Right renal pelvis (tissue), 4 donors: ENCODE data around the gene C19orf67. TPM values are rescaled to one million over a fixed set of nuclear protein-coding genes. Genes with fewer than 3 reads are reported as not detected.
A peak's percentile ranks its signal among the peaks of the same experiment; 100 is the strongest.

ENCODE experiments used
- DNase-seq, 4 donors: peaks; one replicate each; pipeline ENCODE4 v3.0.0-alpha.2; 2013; ENCODE audit warnings: low read depth in 4 of 4, low spot score in 3 of 4, missing footprints in 1 of 4
- polyA plus RNA-seq, 4 donors: library from polyadenylated mRNA; unstranded; fragments of 120-200 nt; gene quantifications; one replicate each; pipeline ENCODE4 v1.2.1, GENCODE V29; 2013; ENCODE audit not compliant: insufficient read length in 4 of 4

C19orf67 gene
- under 1 TPM in 1 of 4 donors, not detected in 3; 0.10 TPM for polyA plus RNA-seq

DNA sequence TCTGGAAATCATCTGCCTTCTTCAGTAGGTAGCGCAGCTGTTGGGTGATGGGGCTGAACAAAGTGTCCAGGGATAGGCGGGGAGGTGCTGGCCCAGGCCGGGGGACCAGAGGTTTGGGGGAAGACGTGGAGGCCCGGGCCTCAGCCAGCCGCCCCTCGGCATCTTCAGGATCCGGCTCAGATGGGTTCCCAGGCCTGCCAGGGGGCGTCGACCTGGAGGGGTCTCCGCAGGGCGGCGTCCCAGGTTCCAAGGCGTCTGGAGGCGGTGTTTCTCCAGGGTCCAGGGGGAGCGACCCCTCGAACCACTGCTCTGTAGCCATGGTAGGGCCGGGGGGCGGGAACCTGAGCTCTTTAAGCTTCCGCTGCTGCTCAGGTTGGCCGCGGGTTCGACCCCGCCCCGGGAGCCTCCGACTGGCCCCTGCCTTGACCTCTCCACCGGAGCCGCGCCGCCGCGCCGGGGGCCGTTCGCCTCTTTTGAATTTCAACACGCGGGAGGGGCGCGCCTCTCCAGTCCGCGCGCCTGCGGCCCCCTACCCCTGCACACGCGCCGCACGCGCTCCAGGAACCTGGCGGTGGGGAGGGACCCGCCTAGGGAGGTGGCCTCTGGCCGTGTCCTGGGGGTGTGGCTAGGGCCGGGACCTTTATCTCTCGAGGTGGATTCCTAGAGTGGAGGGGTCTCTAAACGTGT lies at the start of gene C19orf67:
TSS of gene C19orf67 (minus strand) at position 475 of the 687 bp plus-strand sequence. CDS start at position 319, 156 bp downstream.
- DNase-seq, result no peak

DNA sequence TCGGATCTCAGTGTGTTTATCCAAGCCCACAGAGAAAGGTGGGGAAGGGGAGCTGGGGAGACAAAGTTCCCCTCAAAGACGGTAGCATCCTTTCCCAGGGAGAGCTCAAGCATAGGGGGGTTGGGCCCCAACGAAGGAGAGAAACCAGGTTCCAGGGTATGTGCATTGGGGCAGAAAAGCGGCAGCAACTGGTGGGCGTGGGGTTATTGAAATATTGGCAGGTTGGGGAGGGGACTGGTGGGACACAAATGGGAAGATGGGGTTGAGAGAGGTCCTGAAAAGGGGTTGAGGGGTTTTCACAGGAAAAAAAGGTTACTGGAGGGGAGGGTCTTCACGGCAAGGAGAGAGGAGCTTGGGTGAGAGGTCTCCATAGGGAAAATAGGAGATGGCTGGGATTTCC lies 49.8 kb upstream of the C19orf67 start:
- no peak for DNase-seq

DNA sequence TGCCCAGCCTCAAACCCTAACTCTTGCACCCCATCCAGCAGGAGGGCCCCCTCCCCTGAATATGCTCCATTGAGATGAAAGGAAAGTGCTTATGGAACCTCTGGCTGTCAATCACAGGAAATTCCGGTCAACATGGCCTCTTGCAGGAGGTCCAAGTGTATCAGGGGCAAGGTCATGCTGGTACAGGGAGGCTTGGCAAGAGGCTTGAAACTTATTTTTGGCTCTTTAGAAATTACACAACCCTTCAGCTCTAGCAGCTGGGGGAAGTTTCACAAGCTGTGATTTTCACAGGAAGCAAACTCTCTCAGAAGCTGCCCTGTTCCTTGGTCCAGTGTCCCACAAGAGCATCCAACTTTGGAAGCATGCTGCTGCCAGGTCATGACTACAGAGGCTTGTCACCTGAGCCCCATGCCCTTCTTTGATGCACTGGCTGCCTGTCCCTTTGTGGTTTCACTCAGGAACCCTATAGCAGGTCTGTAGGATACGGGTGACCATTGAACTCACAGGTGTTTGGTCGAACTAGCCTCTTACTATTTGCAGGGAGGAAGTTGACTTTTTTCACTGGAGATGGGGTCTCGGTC lies 42.4 kb upstream of the C19orf67 start:
- no peak for DNase-seq

GRCh38 chr19:14127176-14127575 lies 41.6 kb upstream of the C19orf67 start:
- DNase-seq, result no peak

GRCh38 chr19:14122924-14123323 lies 37.3 kb upstream of the C19orf67 start:
- no peak for DNase-seq

DNA sequence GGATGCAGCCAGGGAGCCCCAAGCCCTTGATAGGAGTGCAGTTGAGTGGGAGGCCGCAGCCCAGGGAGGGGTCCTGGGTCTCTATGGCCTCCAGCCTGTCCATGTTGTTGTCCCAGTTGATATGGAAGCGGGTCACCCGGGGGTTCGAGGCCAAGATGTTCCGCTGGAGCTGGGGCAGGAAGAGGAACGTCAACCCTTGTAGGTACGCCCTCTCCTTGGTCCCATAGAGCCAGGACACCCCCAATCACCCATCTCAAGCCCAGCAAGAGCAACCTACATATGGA lies 34.9 kb upstream of the C19orf67 start:
- no peak for DNase-seq

- DNase-seq, result no peak
Observed at GRCh38 chr19:14119644-14120496, 34.3 kb upstream of the C19orf67 start.

DNA sequence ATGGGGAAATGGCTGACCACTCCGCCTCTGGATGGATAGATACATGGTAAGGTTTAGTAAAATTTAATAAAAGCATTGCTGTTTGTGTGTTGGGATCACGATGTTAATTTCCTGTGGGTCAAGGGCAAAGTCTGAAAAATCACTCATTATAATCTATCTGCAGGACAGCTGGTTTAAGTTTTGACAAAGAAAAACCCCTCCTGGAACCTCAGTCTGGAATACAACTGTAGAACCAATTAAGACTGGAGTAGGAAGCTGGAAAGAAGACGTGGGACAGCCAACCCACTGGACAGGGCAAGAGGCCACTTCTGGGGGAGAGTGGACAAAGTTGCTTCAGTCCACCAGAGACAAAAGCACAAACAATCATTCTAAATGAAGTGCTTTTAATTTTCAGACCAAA lies 33.6 kb upstream of the C19orf67 start:
- DNase-seq, result no peak

GRCh38 chr19:14118165-14119051 lies 32.8 kb upstream of the C19orf67 start:
- DNase-seq, result peak in 2 of 4 donors; percentile 36 to 56

DNA sequence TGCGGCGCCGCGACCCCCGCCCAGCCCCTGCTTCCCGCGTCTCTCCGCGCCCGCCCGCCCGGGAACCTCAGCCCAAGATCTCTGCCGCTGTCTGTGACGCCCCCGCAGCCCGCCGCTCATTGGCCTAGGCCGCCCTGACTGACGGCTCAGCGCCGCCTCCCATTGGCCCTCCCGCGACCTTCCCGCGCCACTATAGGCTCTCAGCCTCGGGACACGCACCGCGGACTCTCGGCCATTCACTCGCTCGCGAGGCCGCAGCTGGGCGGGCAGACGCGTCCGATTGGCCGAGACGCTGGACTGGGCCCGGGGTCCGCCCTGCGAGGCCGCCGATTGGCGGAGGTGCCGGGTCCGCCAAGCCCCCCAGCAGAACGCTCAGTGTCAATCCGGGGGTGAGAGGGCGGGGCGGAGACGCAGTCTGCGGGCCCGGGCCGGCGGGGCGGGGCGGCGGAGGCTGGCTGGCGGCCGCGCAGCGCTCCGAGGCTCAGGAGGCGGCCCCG lies 32.1 kb upstream of the C19orf67 start, which contains the start of gene PRKACA:
TSS of gene PRKACA (minus strand) at position 95 of the 497 bp plus-strand sequence. CDS start 215 bp downstream, outside the sequence.
- peak; percentile 96 to 98 (median 97) for DNase-seq

DNA sequence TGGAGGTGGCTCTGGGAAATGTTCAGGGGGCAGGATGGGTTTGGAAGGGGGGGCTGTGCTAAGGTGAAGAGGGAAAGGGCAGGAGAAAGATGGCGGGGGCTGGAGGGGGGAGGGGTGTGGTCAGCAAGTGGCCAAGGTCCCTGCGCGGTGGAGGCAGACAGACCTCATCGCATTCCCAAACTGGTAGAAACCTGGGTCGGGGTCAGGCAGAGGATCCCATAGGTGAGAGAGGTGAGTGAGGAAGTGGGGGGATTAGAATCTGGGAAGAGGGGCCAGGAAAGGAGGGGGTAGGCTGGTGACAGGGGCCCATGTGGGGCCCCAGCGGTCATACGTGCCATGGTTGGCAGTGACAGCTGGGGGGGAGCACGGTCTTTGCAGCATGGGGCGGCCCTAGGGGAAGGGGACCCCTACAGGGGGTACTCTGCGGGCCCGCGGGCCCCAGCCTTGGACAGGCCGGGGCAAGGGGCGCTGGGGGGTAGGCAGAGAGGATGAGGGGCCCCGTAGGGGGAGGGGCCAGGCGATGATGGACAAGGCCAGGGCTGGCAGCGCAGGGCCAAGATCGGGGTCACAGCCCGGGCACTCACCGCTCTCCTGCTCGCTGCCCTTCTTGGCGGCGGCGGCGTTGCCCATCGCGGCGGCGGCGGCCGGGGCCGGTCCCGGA lies 31.5 kb upstream of the C19orf67 start:
- no peak for DNase-seq

DNA sequence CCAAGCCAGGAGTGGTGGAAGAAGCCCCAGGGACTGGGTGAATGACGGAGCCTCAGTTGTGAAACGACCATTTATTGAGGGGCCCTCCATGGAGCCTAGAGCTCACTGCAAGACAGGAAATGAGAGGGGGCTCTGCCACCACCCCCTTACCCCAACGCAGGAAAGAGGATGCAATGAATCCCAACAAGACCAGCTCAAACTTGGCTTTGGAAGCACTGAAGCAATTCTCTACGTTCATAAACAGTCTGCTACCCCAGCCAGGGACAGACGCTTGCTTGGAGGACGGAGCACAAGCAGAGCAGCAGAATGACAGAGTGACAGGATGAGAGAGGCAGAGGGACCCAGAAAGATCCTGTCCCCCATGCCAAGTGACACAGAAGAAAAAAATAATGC lies 30.9 kb upstream of the C19orf67 start:
- no peak for DNase-seq

GRCh38 chr19:14115756-14116155 lies 30.2 kb upstream of the C19orf67 start:
- no peak for DNase-seq

GRCh38 chr19:14114854-14115253 lies 29.3 kb upstream of the C19orf67 start:
- DNase-seq, result no peak

DNA sequence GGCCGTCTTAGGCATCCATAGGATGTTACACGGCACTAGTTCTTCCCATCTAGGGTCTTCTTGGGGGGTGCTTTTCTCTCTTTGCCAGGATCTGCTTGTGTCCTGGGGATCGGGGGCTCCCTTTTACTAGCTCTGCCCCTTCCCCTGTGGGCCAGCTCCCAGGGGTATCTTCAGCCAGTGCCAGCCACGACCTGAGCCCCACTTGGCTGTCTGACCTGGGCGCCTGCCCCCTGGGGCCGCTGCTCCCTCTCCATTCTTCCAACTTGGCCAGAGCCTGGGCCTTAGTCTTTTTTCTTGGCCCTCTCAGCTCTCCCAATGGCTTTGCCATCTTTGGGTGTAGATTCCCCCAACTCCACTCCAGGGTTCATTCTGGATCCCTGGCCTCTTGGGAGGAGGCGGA lies 28.9 kb upstream of the C19orf67 start:
- no peak for DNase-seq

GRCh38 chr19:14113762-14114414 lies 28.3 kb upstream of the C19orf67 start:
- DNase-seq, result no peak

DNA sequence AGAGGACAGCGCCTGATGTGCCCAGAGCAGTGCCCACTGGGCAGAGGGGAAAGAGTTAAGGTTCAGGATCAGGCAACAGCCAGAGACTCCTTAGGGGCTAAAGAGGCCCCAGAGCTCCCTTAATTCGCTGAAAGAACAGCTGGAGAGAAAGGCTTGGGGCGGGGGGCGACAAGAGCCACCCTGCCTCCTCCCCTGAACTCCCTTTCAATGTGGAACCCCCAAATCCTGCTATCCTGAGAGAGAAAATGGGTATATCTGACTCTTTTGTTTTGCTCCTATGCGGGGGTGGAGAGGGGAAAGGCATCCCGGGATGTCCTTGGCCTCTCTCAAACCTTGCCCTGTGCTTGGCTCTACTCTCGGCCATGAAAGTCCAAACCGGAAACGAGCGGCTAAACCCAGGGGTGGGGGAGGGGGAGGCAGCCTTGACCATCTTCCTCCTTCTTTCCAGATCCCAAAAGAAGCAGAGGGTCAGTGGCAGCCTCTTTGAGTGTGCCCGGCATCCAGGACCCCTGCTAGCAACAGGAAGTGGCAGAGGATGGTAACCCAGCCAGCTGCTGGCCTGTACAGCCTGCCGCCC lies 27.3 kb upstream of the C19orf67 start:
- no peak for DNase-seq

- DNase-seq, result no peak
Observed at GRCh38 chr19:14112051-14112808, 26.6 kb upstream of the C19orf67 start.
